CD14-positive monocyte (primary cell): ENCODE results near the gene SRCIN1. TPM values are rescaled to one million over a fixed set of nuclear protein-coding genes. Genes with fewer than 3 reads are reported as not detected.

Source experiments
- DNase-seq, 3 donors: peaks; one replicate each; pipeline ENCODE4 v3.0.0-alpha.2; 2011 to 2022
- H2AFZ ChIP-seq: 2 replicates; pipeline ENCODE4 v1.6.0; 2012; ENCODE audit warnings: mild to moderate bottlenecking, low read depth, low read length, inconsistent platforms; ENCODE audit not compliant: insufficient read depth, poor library complexity, severe bottlenecking
- H3K27ac ChIP-seq, 2 donors: 1 replicate in 1 of 2; 2 replicates in 1 of 2; pipeline ENCODE4 v1.5.1; 2012 to 2013; ENCODE audit warnings: low read length in 2 of 2, control low read depth in 1 of 2, inconsistent platforms in 1 of 2, low read depth in 1 of 2, mild to moderate bottlenecking in 1 of 2
- H3K27me3 ChIP-seq, 2 donors: one replicate each; pipeline versions ENCODE4 v1.6.0 to v1.6.1; 2011 to 2013; ENCODE audit warnings: low read length in 2 of 2; ENCODE audit not compliant: control insufficient read depth in 2 of 2, insufficient read depth in 2 of 2
- H3K36me3 ChIP-seq, 2 donors: replicated peaks in 1 of 2; 1 replicate in 1 of 2; 2 replicates in 1 of 2; pipeline versions ENCODE4 v1.5.1 to v1.6.1; 2012 to 2013; ENCODE audit warnings: low read length in 2 of 2, control low read depth in 1 of 2, inconsistent platforms in 1 of 2, mild to moderate bottlenecking in 1 of 2; ENCODE audit not compliant: insufficient read depth in 2 of 2, control insufficient read depth in 1 of 2
- H3K4me1 ChIP-seq, 2 donors: 1 replicate in 1 of 2; 2 replicates in 1 of 2; pipeline versions ENCODE4 v1.5.1 to v1.6.1; 2012 to 2013; ENCODE audit warnings: low read length in 2 of 2, control low read depth in 1 of 2, inconsistent platforms in 1 of 2, mild to moderate bottlenecking in 1 of 2, moderate library complexity in 1 of 2; ENCODE audit not compliant: insufficient read depth in 2 of 2, control insufficient read depth in 1 of 2
- H3K4me2 ChIP-seq: replicated peaks from 2 replicates; pipeline ENCODE3; 2012; ENCODE audit warnings: low read length, moderate library complexity, mild to moderate bottlenecking; ENCODE audit not compliant: poor library complexity, severe bottlenecking; ENCODE audit errors: extremely low read depth
- H3K4me3 ChIP-seq, 3 experiments: fragments of 200-600 bp in 1 of 3; sonication (generic) in 1 of 3; replicated peaks in 1 of 3; 1 replicate in 2 of 3; 2 replicates in 1 of 3; pipeline ENCODE4 v1.5.1; 2011 to 2013; ENCODE audit warnings: low read length in 3 of 3, mild to moderate bottlenecking in 3 of 3, control low read depth in 2 of 3, low read depth in 2 of 3, inconsistent platforms in 1 of 3, moderate library complexity in 1 of 3
- H3K79me2 ChIP-seq: 2 replicates; pipeline ENCODE4 v1.6.0; 2012; ENCODE audit warnings: mild to moderate bottlenecking, control low read depth, inconsistent platforms, low read length, moderate library complexity; ENCODE audit not compliant: insufficient read depth
- H3K9ac ChIP-seq: 2 replicates; pipeline ENCODE4 v1.6.0; 2017; ENCODE audit warnings: low read length, mild to moderate bottlenecking; ENCODE audit not compliant: insufficient read depth, poor library complexity, severe bottlenecking
- H3K9me3 ChIP-seq, 2 donors: replicated peaks in 1 of 2; 1 replicate in 1 of 2; 2 replicates in 1 of 2; pipeline versions ENCODE4 v1.5.1 to v1.6.1; 2012 to 2013; ENCODE audit warnings: low read length in 2 of 2, control low read depth in 1 of 2; ENCODE audit not compliant: control insufficient read depth in 1 of 2, insufficient read depth in 1 of 2
- H4K20me1 ChIP-seq: 2 replicates; pipeline ENCODE4 v1.6.0; 2012; ENCODE audit warnings: mild to moderate bottlenecking, low read length, control low read depth, moderate library complexity; ENCODE audit not compliant: insufficient read depth
- H3K27ac Mint-ChIP-seq, 7 donors: one replicate each; pipeline ENCODE4 v1.8.0; 2020; ENCODE audit warnings: mild to moderate bottlenecking in 7 of 7, mixed read lengths in 7 of 7, moderate library complexity in 6 of 7, inconsistent platforms in 2 of 7
- H3K27me3 Mint-ChIP-seq, 3 donors: one replicate each; pipeline ENCODE4 v1.8.0; 2021 to 2022; ENCODE audit warnings: low read depth in 3 of 3, mild to moderate bottlenecking in 3 of 3, mixed read lengths in 3 of 3, moderate library complexity in 3 of 3, inconsistent platforms in 1 of 3
- H3K36me3 Mint-ChIP-seq, 2 donors: one replicate each; pipeline ENCODE4 v1.8.0; 2020; ENCODE audit warnings: mixed read lengths in 2 of 2, inconsistent platforms in 1 of 2, mild to moderate bottlenecking in 1 of 2
- H3K4me1 Mint-ChIP-seq: one replicate; pipeline ENCODE4 v1.8.0; 2020; ENCODE audit warnings: mild to moderate bottlenecking, mixed read lengths
- H3K4me3 Mint-ChIP-seq, 2 donors: one replicate each; pipeline ENCODE4 v1.8.0; 2020; ENCODE audit warnings: mild to moderate bottlenecking in 2 of 2, mixed read lengths in 2 of 2, moderate library complexity in 1 of 2
- H3K9me3 Mint-ChIP-seq, 7 donors: one replicate each; pipeline ENCODE4 v1.8.0; 2020 to 2022; ENCODE audit warnings: mixed read lengths in 7 of 7, mild to moderate bottlenecking in 6 of 7, moderate library complexity in 6 of 7, inconsistent platforms in 2 of 7
- WGBS: methylation state at CpG from one replicate; pipeline ENCODE4 v1.1.5; 2013; ENCODE audit warnings: missing lambda C conversion rate; ENCODE audit not compliant: insufficient coverage; 5-methylcytosine and 5-hydroxymethylcytosine counted together
- intact Hi-C, 2 donors: fragments of 100-400 bp; cut with micrococcal nuclease; formaldehyde crosslinking; loops; one replicate each; pipeline versions ENCODE4 v1.15.0 to v1.15.1; 2023
- polyA plus RNA-seq, 3 donors: library from polyadenylated mRNA; depleted of rRNA in 1 of 3; unstranded in 2 of 3; stranded (reverse) in 1 of 3; fragments of 300-500 nt in 2 of 3; fragments of >200 nt in 1 of 3; fragmentation: Illumina TruSeq in 2 of 3; gene quantifications; 1 replicate in 2 of 3; 2 replicates in 1 of 3; pipeline ENCODE4 v1.2.3, GENCODE V29; 2012 to 2021
- TF ChIP-seq, protein P1 (sequence below): fragments of 200-600 bp; IDR thresholded peaks from one replicate; pipeline ENCODE4 v1.8.0; 2022; ENCODE audit warnings: antibody characterized with exemption, mild to moderate bottlenecking

Gene SRCIN1
- polyA plus RNA-seq, 3 donors = 0.01 TPM; not detected in 2

DNA sequence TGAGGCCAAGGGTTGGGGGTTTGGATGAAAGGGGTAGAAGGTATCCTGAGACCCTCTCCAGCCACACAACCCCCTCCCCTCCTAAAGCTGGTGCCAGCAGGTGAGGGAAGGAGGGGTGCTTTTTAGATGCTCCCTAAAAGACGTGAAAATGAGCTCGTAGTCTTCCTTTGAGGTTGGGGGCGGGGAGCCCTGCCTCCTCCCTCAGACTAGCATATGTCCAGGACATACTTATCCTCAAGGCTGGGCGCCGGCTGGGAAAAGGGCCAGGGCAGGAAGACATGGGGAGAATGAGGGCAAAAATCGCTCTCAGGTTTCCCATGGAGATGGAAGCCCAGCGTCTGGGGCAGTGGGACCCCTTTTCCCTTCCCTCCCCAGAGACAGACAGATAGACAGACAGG lies 26.7 kb downstream of the SRCIN1 start:
- intact Hi-C loops = no loop called here
- WGBS = no CpG with 5 or more reads among the region's 7 CpGs
- no peak for DNase-seq
- Histone ChIP-seq H3K9ac (no peak overlapping the region), H3K79me2 (no peaks in the 10 kb centered on the region), H3K27me3 (peaks cover 65 to 96% of the 10 kb centered on the region in 2 donors), H3K27ac (no peak overlapping the region), H4K20me1 (no peaks in the 10 kb centered on the region), H3K4me1 (no peaks in the 10 kb centered on the region), H3K9me3 (peaks cover 5 to 34% of the 10 kb centered on the region in 2 donors), H3K4me2 (no peak overlapping the region), H2AFZ (no peak overlapping the region), H3K36me3 (no peaks in the 10 kb centered on the region), H3K4me3 (no peak overlapping the region)
- Mint-ChIP-seq H3K4me3 (peak overlapping the region in 1 of 2 donors; percentile 84), H3K9me3 (peaks cover 0 to 10% (median 3%) of the 10 kb centered on the region in 7 donors), H3K4me1 (peaks cover under 1% of the 10 kb centered on the region), H3K27me3 (peaks cover 87 to 97% (median 92%) of the 10 kb centered on the region in 3 donors), H3K36me3 (peaks cover 0 to 2% of the 10 kb centered on the region in 2 donors), H3K27ac (no peak overlapping the region)
- TF ChIP-seq, protein P1, sequence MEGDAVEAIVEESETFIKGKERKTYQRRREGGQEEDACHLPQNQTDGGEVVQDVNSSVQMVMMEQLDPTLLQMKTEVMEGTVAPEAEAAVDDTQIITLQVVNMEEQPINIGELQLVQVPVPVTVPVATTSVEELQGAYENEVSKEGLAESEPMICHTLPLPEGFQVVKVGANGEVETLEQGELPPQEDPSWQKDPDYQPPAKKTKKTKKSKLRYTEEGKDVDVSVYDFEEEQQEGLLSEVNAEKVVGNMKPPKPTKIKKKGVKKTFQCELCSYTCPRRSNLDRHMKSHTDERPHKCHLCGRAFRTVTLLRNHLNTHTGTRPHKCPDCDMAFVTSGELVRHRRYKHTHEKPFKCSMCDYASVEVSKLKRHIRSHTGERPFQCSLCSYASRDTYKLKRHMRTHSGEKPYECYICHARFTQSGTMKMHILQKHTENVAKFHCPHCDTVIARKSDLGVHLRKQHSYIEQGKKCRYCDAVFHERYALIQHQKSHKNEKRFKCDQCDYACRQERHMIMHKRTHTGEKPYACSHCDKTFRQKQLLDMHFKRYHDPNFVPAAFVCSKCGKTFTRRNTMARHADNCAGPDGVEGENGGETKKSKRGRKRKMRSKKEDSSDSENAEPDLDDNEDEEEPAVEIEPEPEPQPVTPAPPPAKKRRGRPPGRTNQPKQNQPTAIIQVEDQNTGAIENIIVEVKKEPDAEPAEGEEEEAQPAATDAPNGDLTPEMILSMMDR = no peak

DNA sequence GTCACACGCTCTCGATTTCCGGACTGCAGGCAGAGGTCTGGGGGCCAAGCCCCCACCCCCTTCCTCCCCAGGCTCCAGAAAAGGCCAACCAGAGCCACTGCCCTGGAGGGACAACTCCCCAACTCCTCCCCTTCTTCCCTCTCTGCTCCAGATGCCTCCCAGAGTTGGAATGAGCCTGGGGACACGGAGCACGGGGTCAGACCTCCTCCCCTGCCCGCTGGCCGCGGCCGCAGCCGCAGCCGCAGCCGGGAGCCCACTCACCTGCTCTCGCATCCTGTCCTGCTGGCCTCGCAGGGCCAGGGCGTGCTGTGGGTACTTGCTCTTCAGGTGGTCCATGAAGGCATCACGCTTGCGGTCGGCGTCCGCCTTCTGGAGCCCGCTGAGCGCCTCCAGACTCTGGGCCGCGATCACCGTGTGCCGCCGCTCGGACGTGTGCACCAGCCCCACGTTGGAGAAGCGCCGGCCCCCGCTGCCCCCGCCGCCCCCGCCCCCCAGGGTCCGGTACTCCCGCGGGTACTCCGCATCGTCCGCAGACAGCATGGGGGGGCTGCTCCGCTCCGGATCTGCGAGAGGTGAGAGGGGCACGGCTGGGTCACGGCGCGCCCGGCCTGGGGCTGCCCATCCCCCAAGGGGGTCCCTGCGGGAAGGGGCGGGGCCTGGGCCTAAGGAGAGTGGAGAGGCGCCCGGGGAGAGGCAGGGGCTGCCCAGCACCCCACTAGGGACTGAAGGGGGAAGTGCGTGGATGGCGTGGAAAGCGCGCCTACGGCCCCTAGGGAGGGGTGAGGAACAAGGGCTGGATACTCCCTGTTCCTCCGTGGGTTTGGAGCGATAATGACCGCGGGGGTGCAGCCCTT lies 27.3 kb downstream of the SRCIN1 start:
- peaks cover 0 to 5% of the 10 kb centered on the region in 2 donors for H3K36me3 Mint-ChIP-seq
- Histone ChIP-seq H2AFZ (no peak overlapping the region), H3K4me2 (no peak overlapping the region), H3K36me3 (no peaks in the 10 kb centered on the region), H3K4me3 (no peak overlapping the region), H3K27me3 (peaks cover 71 to 97% of the 10 kb centered on the region in 2 donors), H3K9ac (no peak overlapping the region), H3K27ac (no peak overlapping the region), H3K9me3 (peaks cover 5 to 41% of the 10 kb centered on the region in 2 donors), H4K20me1 (no peaks in the 10 kb centered on the region), H3K79me2 (no peaks in the 10 kb centered on the region), H3K4me1 (no peaks in the 10 kb centered on the region)
- no peak overlapping the region for H3K27ac Mint-ChIP-seq
- peaks cover 0 to 12% (median 5%) of the 10 kb centered on the region in 7 donors for H3K9me3 Mint-ChIP-seq
- no peak for DNase-seq
- intact Hi-C loops = no loop called here
- no peaks in the 10 kb centered on the region for H3K4me1 Mint-ChIP-seq
- TF ChIP-seq, protein P1 = no peak
- peaks cover 87 to 97% (median 93%) of the 10 kb centered on the region in 3 donors for H3K27me3 Mint-ChIP-seq
- H3K4me3 Mint-ChIP-seq = peak overlapping the region in 1 of 2 donors; percentile 84
- WGBS = under 1% methylated on average over 54 of the region's 63 CpGs
